HFFc6 (cell line): Measurements from ENCODE around the gene GABPB2. TPM values are rescaled to one million over a fixed set of nuclear protein-coding genes. Genes with fewer than 3 reads are reported as not detected.

ENCODE experiments used
- DNase-seq: peaks from one replicate; pipeline ENCODE4 v3.0.0-alpha.2; 2018
- H3K27ac Mint-ChIP-seq: 2 replicates; pipeline ENCODE4 v1.8.0; 2020; ENCODE audit warnings: mild to moderate bottlenecking, mixed read lengths
- H3K27me3 Mint-ChIP-seq: 2 replicates; pipeline ENCODE4 v1.8.0; 2021; ENCODE audit warnings: mild to moderate bottlenecking, moderate library complexity, mixed read lengths; ENCODE audit not compliant: insufficient read depth
- H3K36me3 Mint-ChIP-seq: 2 replicates; pipeline ENCODE4 v1.8.0; 2021; ENCODE audit warnings: low read depth, mixed read lengths
- H3K4me1 Mint-ChIP-seq: 2 replicates; pipeline ENCODE4 v1.8.0; 2020; ENCODE audit warnings: low read depth, mixed read lengths
- H3K4me3 Mint-ChIP-seq: 2 replicates; pipeline ENCODE4 v1.8.0; 2020; ENCODE audit warnings: mild to moderate bottlenecking, moderate library complexity, mixed read lengths
- H3K9me3 Mint-ChIP-seq: 2 replicates; pipeline ENCODE4 v1.8.0; 2020; ENCODE audit warnings: mild to moderate bottlenecking, mixed read lengths
- CTCF ChIP-seq: fragments of 200-600 bp; sonication (generic); IDR thresholded peaks from 2 replicates; pipeline ENCODE4 v1.5.0; 2021; ENCODE audit warnings: antibody characterized with exemption, mild to moderate bottlenecking
- total RNA-seq, 6 experiments: library from RNA; stranded (reverse); fragmentation: NEBNext Ultra II Directional; extraction: Animal tissue kit (Norgen Biotek cat#: 25700); gene quantifications; 2 replicates in 1 of 6; 3 replicates in 5 of 6; pipeline ENCODE4 v1.2.3, GENCODE V29; 2021

Gene GABPB2
- total RNA-seq, 6 experiments from 2014 or later: 10.6 to 12.2 (median 11.5) TPM

GRCh38 chr1:151060007-151060656, 10.4 kb upstream of the GABPB2 start, which contains the start of gene MLLT11:
TSS of gene MLLT11 (plus strand) at chr1:151060397. CDS start at chr1:151067225, 6,828 bp downstream.
- H3K9me3 Mint-ChIP-seq: no peaks in the 10 kb centered on the region
- peaks cover 59% of the 10 kb centered on the region for H3K4me1 Mint-ChIP-seq
- H3K27ac Mint-ChIP-seq: peak within 1 kb of the TSS; percentile 99
- DNase-seq: peak; percentile 43
- H3K27me3 Mint-ChIP-seq: peaks cover 6% of the 10 kb centered on the region
- H3K36me3 Mint-ChIP-seq: peaks cover 36% of the 10 kb centered on the region
- no peak for TF ChIP-seq CTCF
- H3K4me3 Mint-ChIP-seq: peak within 1 kb of the TSS; percentile 93

GRCh38 chr1:151060657-151061421, 9.7 kb upstream of the GABPB2 start:
- Mint-ChIP-seq H3K27me3 (peaks cover 5% of the 10 kb centered on the region; the same call in 1 of the 2 replicates), H3K36me3 (peaks cover 34% of the 10 kb centered on the region), H3K27ac (peak overlapping the region; percentile 99), H3K4me3 (peak overlapping the region; percentile 93), H3K9me3 (no peaks in the 10 kb centered on the region), H3K4me1 (peaks cover 52% of the 10 kb centered on the region)
- peak; percentile 24; the same call in 1 of the 2 replicates for TF ChIP-seq CTCF
- no peak for DNase-seq

- no peak for DNase-seq
- Mint-ChIP-seq H3K36me3 (peaks cover 33% of the 10 kb centered on the region), H3K4me3 (peak overlapping the region; percentile 93), H3K27ac (peak overlapping the region; percentile 99), H3K27me3 (peaks cover 5% of the 10 kb centered on the region; the same call in 1 of the 2 replicates), H3K9me3 (no peaks in the 10 kb centered on the region), H3K4me1 (peaks cover 43% of the 10 kb centered on the region)
- TF ChIP-seq CTCF: no peak
Measured at GRCh38 chr1:151061704-151062103, 8.9 kb upstream of the GABPB2 start.

- peaks cover 27% of the 10 kb centered on the region for H3K36me3 Mint-ChIP-seq
- peaks cover 32% of the 10 kb centered on the region for H3K4me1 Mint-ChIP-seq
Measured at GRCh38 chr1:151062741-151063371, 7.7 kb upstream of the GABPB2 start.

More at GRCh38 chr1:151062741-151063371, 7.7 kb upstream of the GABPB2 start:
- Mint-ChIP-seq H3K4me3 (peak overlapping the region; percentile 93), H3K27me3 (peaks cover 5% of the 10 kb centered on the region; the same call in 1 of the 2 replicates), H3K9me3 (no peaks in the 10 kb centered on the region), H3K27ac (peak overlapping the region; percentile 99)
- DNase-seq: peak; percentile 87
- TF ChIP-seq CTCF: no peak
